Naive B cell (primary cell): ENCODE measurements around the gene TMA7. TPM values are rescaled to one million over a fixed set of nuclear protein-coding genes. Genes with fewer than 3 reads are reported as not detected.
"Not testable (repeated sequence)": the region's sequence is repeated elsewhere in the genome, so short reads cannot be mapped to it uniquely, and the experiment has no call there.

Experiments used
- ATAC-seq, 2 donors: fragments of 150-1000 bp; cut with Tn5 transposase; 2 replicates each; pipeline ENCODE4 v1.10.0; 2021; ENCODE audit warnings: low read depth in 2 of 2, mild to moderate bottlenecking in 2 of 2, moderate library complexity in 2 of 2
- DNase-seq: peaks from one replicate; pipeline ENCODE4 v3.0.0; 2022
- H3K27ac Mint-ChIP-seq, 6 donors: one replicate each; pipeline ENCODE4 v1.8.0; 2020 to 2022; ENCODE audit warnings: mild to moderate bottlenecking in 6 of 6, mixed read lengths in 6 of 6, moderate library complexity in 5 of 6, inconsistent platforms in 2 of 6
- H3K27me3 Mint-ChIP-seq, 3 donors: one replicate each; pipeline ENCODE4 v1.8.0; 2021 to 2022; ENCODE audit warnings: mixed read lengths in 3 of 3, mild to moderate bottlenecking in 1 of 3
- H3K36me3 Mint-ChIP-seq, 2 donors: one replicate each; pipeline ENCODE4 v1.8.0; 2020 to 2022; ENCODE audit warnings: mixed read lengths in 2 of 2, inconsistent platforms in 1 of 2, mild to moderate bottlenecking in 1 of 2
- H3K4me1 Mint-ChIP-seq, 3 donors: one replicate each; pipeline ENCODE4 v1.8.0; 2020 to 2022; ENCODE audit warnings: mixed read lengths in 3 of 3, inconsistent platforms in 1 of 3, mild to moderate bottlenecking in 1 of 3, moderate library complexity in 1 of 3
- H3K4me3 Mint-ChIP-seq, 8 donors: one replicate each; pipeline ENCODE4 v1.8.0; 2020 to 2022; ENCODE audit warnings: mild to moderate bottlenecking in 8 of 8, mixed read lengths in 8 of 8, moderate library complexity in 8 of 8, inconsistent platforms in 2 of 8
- H3K9me3 Mint-ChIP-seq, 7 donors: one replicate each; pipeline ENCODE4 v1.8.0; 2020 to 2022; ENCODE audit warnings: mixed read lengths in 7 of 7, mild to moderate bottlenecking in 5 of 7, inconsistent platforms in 2 of 7, moderate library complexity in 1 of 7
- polyA plus RNA-seq, 6 donors: library from polyadenylated mRNA; unstranded; fragments of 300-500 nt; fragmentation: Illumina TruSeq; gene quantifications; one replicate each; pipeline ENCODE4 v1.2.3, GENCODE V29; 2021; ENCODE audit warnings: low read depth in 6 of 6

The TMA7 gene
- polyA plus RNA-seq, 6 donors from 2014 or later: 433 to 593 (median 531) TPM

GRCh38 chr3:48476426-48477053 is 36.5 kb downstream of the TMA7 start:
- Mint-ChIP-seq H3K36me3 (no peaks in the 10 kb centered on the region), H3K4me1 (peaks cover 42 to 72% (median 70%) of the 10 kb centered on the region in 3 donors), H3K4me3 (peak overlapping the region; percentile 74 to 94 (median 86)), H3K27me3 (no peaks in the 10 kb centered on the region), H3K9me3 (no peaks in the 10 kb centered on the region), H3K27ac (peak overlapping the region; percentile 78 to 99 (median 92))
- no peak for DNase-seq
- no peak for ATAC-seq

DNA sequence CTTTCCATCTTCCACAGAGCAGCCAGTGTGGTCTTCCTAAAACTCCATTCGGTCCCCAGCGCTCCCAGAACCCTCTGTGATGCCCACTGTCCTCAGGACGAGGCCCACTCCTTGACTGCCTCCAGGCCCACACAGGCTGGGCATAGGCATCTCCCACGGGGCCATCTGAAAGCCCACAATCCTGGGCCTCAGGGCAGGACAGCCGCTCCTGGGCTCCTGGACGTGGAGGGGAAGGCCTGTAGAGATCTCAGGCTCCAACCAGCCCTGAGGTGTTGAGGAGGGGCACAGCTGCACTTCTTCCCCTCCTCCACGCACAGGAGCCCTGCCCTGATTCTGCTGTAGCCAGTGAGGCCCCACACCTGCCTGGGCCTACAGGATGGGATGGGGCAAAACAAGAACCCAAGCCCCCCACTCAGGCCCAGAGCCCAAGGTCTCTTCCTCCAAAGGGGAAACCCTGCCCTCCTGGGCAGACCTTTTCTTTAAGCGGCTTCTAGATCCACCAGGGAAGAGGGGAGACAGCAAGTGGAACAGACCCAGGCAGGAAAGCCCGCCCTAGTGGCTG is 38.0 kb downstream of the TMA7 start:
- DNase-seq: no peak
- no peaks in the 10 kb centered on the region for H3K27me3 Mint-ChIP-seq
- H3K4me3 Mint-ChIP-seq: peak overlapping the region; percentile 74 to 94 (median 88)
- peak overlapping the region; percentile 93 to 99 (median 97) for H3K27ac Mint-ChIP-seq
- peaks cover 38 to 73% (median 72%) of the 10 kb centered on the region in 3 donors for H3K4me1 Mint-ChIP-seq
- no peak for ATAC-seq
- no peaks in the 10 kb centered on the region for H3K36me3 Mint-ChIP-seq
- H3K9me3 Mint-ChIP-seq: no peaks in the 10 kb centered on the region

DNA sequence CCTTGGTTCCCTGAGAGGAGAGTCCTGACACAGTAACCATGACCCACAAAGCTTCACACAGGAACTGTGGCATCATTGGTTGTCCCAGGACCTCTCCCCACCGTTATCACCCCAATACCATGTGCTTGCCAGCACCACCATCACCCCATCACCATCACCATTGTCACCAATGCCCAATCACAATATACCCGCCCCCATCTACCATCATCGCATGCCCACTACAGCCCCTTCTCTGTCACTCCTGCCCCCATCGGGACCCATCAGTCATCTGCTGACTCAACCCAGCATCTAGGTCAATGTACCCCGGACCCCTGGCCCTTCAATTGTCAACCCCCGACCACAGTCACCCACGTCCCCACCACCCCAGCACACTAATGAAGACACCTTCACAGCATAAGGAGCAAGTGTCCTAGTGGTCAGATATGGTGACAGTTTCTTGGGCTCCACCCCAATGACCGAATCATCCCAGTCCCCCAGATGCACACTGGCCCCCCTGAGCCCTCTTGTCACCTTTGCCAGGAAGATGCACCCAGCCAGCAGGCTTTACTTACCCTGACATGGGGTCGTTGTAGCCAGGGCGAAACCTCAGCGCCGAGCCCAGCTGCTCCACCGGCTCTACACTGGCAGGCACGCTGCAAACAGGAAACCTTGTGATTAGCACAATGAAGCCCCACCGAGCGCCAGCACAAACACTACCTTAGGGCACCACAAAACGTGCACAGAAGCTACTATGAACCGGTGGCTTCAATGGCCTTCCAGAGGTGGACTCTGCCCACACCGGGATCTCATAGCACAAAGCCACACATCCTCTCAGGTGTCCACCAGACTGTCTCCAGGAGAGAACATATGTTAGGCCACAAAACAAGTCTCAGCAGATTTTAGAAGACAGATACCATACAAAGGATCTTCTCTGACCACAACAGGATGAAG is 38.8 kb downstream of the TMA7 start:
- Mint-ChIP-seq H3K27ac (peak overlapping the region; percentile 93 to 99 (median 97)), H3K27me3 (no peaks in the 10 kb centered on the region), H3K36me3 (no peaks in the 10 kb centered on the region), H3K4me1 (peaks cover 32 to 65% (median 65%) of the 10 kb centered on the region in 3 donors), H3K4me3 (peak overlapping the region; percentile 74 to 94 (median 88)), H3K9me3 (no peaks in the 10 kb centered on the region)
- peak; percentile 74 for DNase-seq
- ATAC-seq: peak; percentile 93 to 94

GRCh38 chr3:48480891-48481290 is 40.8 kb downstream of the TMA7 start:
- H3K27me3 Mint-ChIP-seq, ATAC-seq, H3K9me3 Mint-ChIP-seq, H3K36me3 Mint-ChIP-seq, DNase-seq, H3K4me3 Mint-ChIP-seq, H3K27ac Mint-ChIP-seq: not testable (repeated sequence)
- H3K4me1 Mint-ChIP-seq: peaks cover 24 to 53% (median 50%) of the 10 kb centered on the region in 3 donors

GRCh38 chr3:48482822-48483221 is 42.8 kb downstream of the TMA7 start:
- not testable (repeated sequence) for H3K9me3 Mint-ChIP-seq, H3K36me3 Mint-ChIP-seq, H3K4me3 Mint-ChIP-seq, ATAC-seq, H3K27ac Mint-ChIP-seq, H3K27me3 Mint-ChIP-seq, DNase-seq
- H3K4me1 Mint-ChIP-seq: peaks cover 18 to 34% (median 31%) of the 10 kb centered on the region in 3 donors

GRCh38 chr3:48486952-48487351 is 46.9 kb downstream of the TMA7 start:
- ATAC-seq (no peak), DNase-seq (no peak)
- Mint-ChIP-seq H3K27ac (peak overlapping the region in 1 of 6 donors; percentile 11), H3K9me3 (no peaks in the 10 kb centered on the region), H3K27me3 (no peaks in the 10 kb centered on the region), H3K4me1 (peaks cover 0 to 8% (median 2%) of the 10 kb centered on the region in 3 donors), H3K4me3 (no peak overlapping the region), H3K36me3 (no peaks in the 10 kb centered on the region)

DNA sequence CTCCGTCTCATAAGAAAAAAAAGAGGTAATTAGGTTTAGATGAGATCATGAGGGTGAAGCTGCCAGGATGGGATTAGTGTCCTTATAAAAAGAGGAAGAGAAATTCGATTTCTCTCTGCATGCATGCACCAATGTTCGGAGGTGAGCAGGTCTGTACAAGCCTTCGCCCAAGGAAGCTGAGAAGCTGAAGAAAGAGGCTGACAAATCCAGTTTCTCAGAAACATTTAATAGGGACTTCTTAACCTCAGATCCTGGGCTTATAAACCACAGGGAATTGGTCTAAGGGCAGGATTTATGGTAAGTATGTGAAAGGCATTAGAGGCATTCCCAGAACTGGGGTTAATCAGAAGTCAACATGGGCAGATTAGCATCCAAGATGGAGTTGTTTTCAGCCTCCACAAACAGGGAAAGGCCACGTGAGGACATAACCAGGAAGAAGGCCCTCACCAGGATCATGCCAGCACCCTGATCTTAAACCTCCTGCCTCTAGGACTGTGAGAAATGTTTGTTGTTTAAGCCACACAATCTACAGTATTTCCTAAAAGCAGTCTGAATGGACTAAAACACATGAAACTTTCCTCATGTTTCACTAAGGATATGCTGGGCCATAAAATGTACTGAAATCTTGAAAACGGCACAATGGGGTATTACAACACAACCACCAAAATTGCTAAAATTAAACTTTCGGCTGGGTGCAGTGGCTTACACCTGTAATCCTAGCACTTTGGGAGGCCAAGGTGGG is 52.6 kb downstream of the TMA7 start:
- DNase-seq (peak; percentile 64), ATAC-seq (peak; percentile 100)
- peaks cover 5 to 17% (median 6%) of the 10 kb centered on the region in 3 donors for H3K4me1 Mint-ChIP-seq
- H3K27ac Mint-ChIP-seq: peak overlapping the region in 3 of 6 donors; percentile 14 to 86 (median 84)
- no peaks in the 10 kb centered on the region for H3K9me3 Mint-ChIP-seq
- H3K4me3 Mint-ChIP-seq: peak overlapping the region in 6 of 8 donors; percentile 1 to 87 (median 46)
- H3K36me3 Mint-ChIP-seq: no peaks in the 10 kb centered on the region
- H3K27me3 Mint-ChIP-seq: no peaks in the 10 kb centered on the region

DNA sequence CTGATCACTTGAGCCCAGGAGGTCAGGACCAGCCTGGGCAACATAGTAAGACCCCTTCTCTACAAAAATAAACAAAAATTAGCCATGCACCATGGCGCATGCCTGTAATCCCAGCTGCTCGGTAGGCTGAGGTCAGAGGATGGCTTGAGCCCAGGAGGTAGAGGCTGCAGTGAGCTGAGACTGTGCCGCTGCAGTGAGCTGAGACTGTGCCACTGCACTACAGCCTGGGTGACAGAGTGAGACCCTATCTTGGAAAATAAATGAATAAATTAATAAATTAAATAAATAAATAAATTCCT is 53.1 kb downstream of the TMA7 start:
- DNase-seq (no peak), ATAC-seq (no peak)
- peak overlapping the region in 1 of 8 donors; percentile 12 for H3K4me3 Mint-ChIP-seq
- H3K36me3 Mint-ChIP-seq: no peaks in the 10 kb centered on the region
- H3K27ac Mint-ChIP-seq: no peak overlapping the region
- H3K9me3 Mint-ChIP-seq: peaks cover 0 to 2% (median 0%) of the 10 kb centered on the region in 7 donors
- no peaks in the 10 kb centered on the region for H3K27me3 Mint-ChIP-seq
- H3K4me1 Mint-ChIP-seq: peaks cover 5 to 17% (median 6%) of the 10 kb centered on the region in 3 donors

Other genes with a start within 250 kb of the TMA7 start
- gene CAMP, start 216.8 kb upstream of the TMA7 start, polyA plus RNA-seq: 1 to 10 TPM in 1 of 6 donors, not detected in 5; 5.1 TPM
- 1 to 10 TPM in 5 of 6 donors, not detected in 1; 2.2 to 7.9 (median 3.2) TPM for gene ZNF589, start 199.2 kb upstream of the TMA7 start, polyA plus RNA-seq
- gene NME6, start 138.9 kb upstream of the TMA7 start, polyA plus RNA-seq: 10 to 100 TPM; 53.1 to 70.4 (median 67.3) TPM
- not detected for gene SPINK8, start 106.6 kb upstream of the TMA7 start, polyA plus RNA-seq
- gene FBXW12, start 68.0 kb upstream of the TMA7 start, polyA plus RNA-seq: not detected
- under 1 TPM in 2 of 6 donors, not detected in 4; 0.03 to 0.37 TPM for gene PLXNB1, start 10.2 kb upstream of the TMA7 start, polyA plus RNA-seq
- gene CCDC51, start 138 bp upstream of the TMA7 start, polyA plus RNA-seq: 10 to 100 TPM in 3 of 6 donors, 1 to 10 TPM in 3; 4.1 to 14.8 (median 9.5) TPM
- gene ATRIP, start 6.5 kb downstream of the TMA7 start, polyA plus RNA-seq: 10 to 100 TPM in 1 of 6 donors, 1 to 10 TPM in 5; 7.4 to 11.9 (median 7.7) TPM
- gene SHISA5, start 63.9 kb downstream of the TMA7 start, polyA plus RNA-seq: 100 to 1,000 TPM; 393 to 571 (median 442) TPM
- 1 to 10 TPM in 1 of 6 donors, under 1 TPM in 4, not detected in 1; 0.60 to 1.7 (median 0.73) TPM for gene PFKFB4, start 116.5 kb downstream of the TMA7 start, polyA plus RNA-seq
- gene UCN2, start 123.5 kb downstream of the TMA7 start, polyA plus RNA-seq: not detected
- gene COL7A1, start 155.1 kb downstream of the TMA7 start, polyA plus RNA-seq: not detected
- gene UQCRC1, start 169.4 kb downstream of the TMA7 start, polyA plus RNA-seq: 100 to 1,000 TPM; 152 to 385 (median 155) TPM
- gene TMEM89, start 181.5 kb downstream of the TMA7 start, polyA plus RNA-seq: not detected
- 1 to 10 TPM in 2 of 6 donors, under 1 TPM in 3, not detected in 1; 0.25 to 1.7 (median 0.97) TPM for gene SLC26A6, start 195.2 kb downstream of the TMA7 start, polyA plus RNA-seq
- under 1 TPM in 1 of 6 donors, not detected in 5; 0.28 TPM for gene CELSR3, start 222.6 kb downstream of the TMA7 start, polyA plus RNA-seq
- 10 to 100 TPM in 1 of 6 donors, 1 to 10 TPM in 5; 3.3 to 11.2 (median 4.9) TPM for gene NCKIPSD, start 245.7 kb downstream of the TMA7 start, polyA plus RNA-seq